PC-3 (cell line): Measurements from ENCODE around the gene TCF7L1. TPM values are rescaled to one million over a fixed set of nuclear protein-coding genes. Genes with fewer than 3 reads are reported as not detected.

Experiments used
- ATAC-seq: fragments of 200-7000 bp; cut with Tn5 transposase; 2 replicates; pipeline ENCODE4 v1.9.1; 2020; ENCODE audit warnings: mild to moderate bottlenecking, moderate library complexity
- BruUV-seq: library from RNA; stranded (reverse); fragments of 400-500 nt; replicated peaks from 2 replicates; lab custom pipeline; 2021; lab: Mats Ljungman, UMichigan
- CTCF ChIA-PET: fragments of 300-600 bp; sonication (Branson Sonifier 250); formaldehyde crosslinking; loops from one replicate; lab custom pipeline; 2022; ENCODE audit warnings: antibody characterized with exemption; lab: Charles Lee
- POLR2A ChIA-PET: fragments of 300-600 bp; sonication (Branson Sonifier 250); formaldehyde crosslinking; loops from one replicate; lab custom pipeline; 2022; ENCODE audit warnings: antibody characterized with exemption; ENCODE audit not compliant: unreplicated experiment; lab: Charles Lee
- DNase-seq: peaks from one replicate; pipeline ENCODE4 v3.0.0-alpha.2; 2015
- H2AFZ ChIP-seq: fragments of 300-600 bp; sonication (generic); 2 replicates; pipeline ENCODE4 v1.6.0; 2016; ENCODE audit warnings: antibody characterized with exemption, low read length
- H3F3A ChIP-seq: fragments of 300-600 bp; sonication (generic); one replicate; pipeline ENCODE4 v1.6.0; 2017; ENCODE audit warnings: antibody characterized with exemption, low read length, control low read depth, mild to moderate bottlenecking; ENCODE audit not compliant: unreplicated experiment
- H3K27ac ChIP-seq: fragments of 300-600 bp; sonication (generic); 2 replicates; pipeline ENCODE4 v1.5.1; 2016; ENCODE audit warnings: mild to moderate bottlenecking, low read length
- H3K27me3 ChIP-seq: fragments of 300-600 bp; sonication (generic); 2 replicates; pipeline ENCODE4 v1.6.1; 2016; ENCODE audit warnings: low read length, mixed read lengths
- H3K36me3 ChIP-seq: fragments of 300-600 bp; sonication (generic); 2 replicates; pipeline ENCODE4 v1.6.1; 2016; ENCODE audit warnings: low read depth, mixed run types, low read length, mixed read lengths
- H3K4me1 ChIP-seq: fragments of 300-600 bp; sonication (generic); 2 replicates; pipeline ENCODE4 v1.5.1; 2016; ENCODE audit warnings: low read length; ENCODE audit not compliant: insufficient read depth
- H3K4me2 ChIP-seq: fragments of 300-600 bp; sonication (generic); 2 replicates; pipeline ENCODE4 v1.6.0; 2016; ENCODE audit warnings: low read length
- H3K4me3 ChIP-seq: fragments of 300-600 bp; sonication (generic); 2 replicates; pipeline ENCODE4 v1.5.1; 2016; ENCODE audit warnings: mild to moderate bottlenecking, low read length, mixed read lengths
- H3K79me2 ChIP-seq: fragments of 300-600 bp; sonication (generic); 2 replicates; pipeline ENCODE4 v1.6.1; 2017; ENCODE audit warnings: low read length, mixed read lengths
- H3K9ac ChIP-seq: fragments of 300-600 bp; sonication (generic); 2 replicates; pipeline ENCODE4 v1.6.0; 2016; ENCODE audit warnings: mild to moderate bottlenecking, low read length
- H3K9me2 ChIP-seq: fragments of 300-600 bp; sonication (generic); replicated peaks from 2 replicates; pipeline ENCODE4 v1.6.1; 2016; ENCODE audit warnings: mixed run types, low read length, mixed read lengths
- H3K9me3 ChIP-seq: fragments of 300-600 bp; sonication (generic); 2 replicates; pipeline ENCODE4 v1.6.1; 2016; ENCODE audit warnings: low read length, mixed read lengths
- H4K20me1 ChIP-seq: fragments of 300-600 bp; sonication (generic); 2 replicates; pipeline ENCODE4 v1.6.1; 2016; ENCODE audit warnings: low read length, mixed read lengths
- CTCF ChIP-seq: fragments of 300-600 bp; sonication (generic); conservative IDR thresholded peaks from 2 replicates; pipeline ENCODE4 v1.5.1; 2017; ENCODE audit warnings: antibody characterized with exemption, low read depth, mild to moderate bottlenecking, low read length
- EZH2 ChIP-seq: fragments of 300-600 bp; sonication (generic); IDR thresholded peaks from one replicate; pipeline ENCODE4 v1.6.1; 2017; ENCODE audit warnings: antibody characterized with exemption, mild to moderate bottlenecking, low read length; ENCODE audit not compliant: unreplicated experiment
- EZH2phosphoT487 ChIP-seq: fragments of 300-600 bp; sonication (generic); IDR thresholded peaks from 2 replicates; pipeline ENCODE4 v1.6.1; 2018; ENCODE audit warnings: mild to moderate bottlenecking, antibody characterized with exemption, low read length, borderline replicate concordance
- intact Hi-C: fragments of 100-400 bp; cut with micrococcal nuclease; formaldehyde crosslinking; loops from 2 replicates; pipeline ENCODE4 v1.9.0; 2023
- total RNA-seq: library from RNA; depleted of rRNA; stranded (reverse); fragments of >200 nt; gene quantifications from 2 replicates; pipeline ENCODE4 v1.2.3, GENCODE V29; 2014

Gene TCF7L1
- total RNA-seq, 1 experiment from 2014 or later: 1.8 TPM

GRCh38 chr2:85164145-85164569 is 31.0 kb downstream of the TCF7L1 start:
- no peak overlapping the region for H3K9ac ChIP-seq
- H3K4me3 ChIP-seq: no peak overlapping the region
- no peaks in the 10 kb centered on the region for H3K27me3 ChIP-seq
- no peaks in the 10 kb centered on the region for H3K9me2 ChIP-seq
- no peak overlapping the region for H3K27ac ChIP-seq
- intact Hi-C loops: no loop called here
- TF ChIP-seq EZH2 (no peak), EZH2phosphoT487 (no peak), CTCF (no peak)
- no peaks in the 10 kb centered on the region for H3K4me1 ChIP-seq
- no peaks in the 10 kb centered on the region for H3K9me3 ChIP-seq
- no peaks in the 10 kb centered on the region for H4K20me1 ChIP-seq
- no peak overlapping the region for H2AFZ ChIP-seq
- H3K36me3 ChIP-seq: no peaks in the 10 kb centered on the region
- ChIA-PET CTCF (no interaction called here), POLR2A (no interaction called here)
- H3K79me2 ChIP-seq: no peaks in the 10 kb centered on the region
- BruUV-seq: no TSS peak
- ATAC-seq (no peak), DNase-seq (no peak)
- no peak overlapping the region for H3K4me2 ChIP-seq
- H3F3A ChIP-seq: no peaks in the 10 kb centered on the region

- DNase-seq (no peak), ATAC-seq (no peak)
- H3K9me3 ChIP-seq: no peaks in the 10 kb centered on the region
- no TSS peak for BruUV-seq
- H3K9ac ChIP-seq: no peak overlapping the region
- no peaks in the 10 kb centered on the region for H4K20me1 ChIP-seq
- TF ChIP-seq EZH2 (no peak), EZH2phosphoT487 (no peak), CTCF (no peak)
- CTCF ChIA-PET: no interaction called here
- H3K27me3 ChIP-seq: no peaks in the 10 kb centered on the region
- no peaks in the 10 kb centered on the region for H3F3A ChIP-seq
- H3K4me3 ChIP-seq: no peak overlapping the region
- H3K4me2 ChIP-seq: no peak overlapping the region
- no peak overlapping the region for H2AFZ ChIP-seq
- POLR2A ChIA-PET: no interaction called here
- H3K79me2 ChIP-seq: no peaks in the 10 kb centered on the region
- H3K36me3 ChIP-seq: no peaks in the 10 kb centered on the region
- no peak overlapping the region for H3K27ac ChIP-seq
- intact Hi-C loops: no loop called here
- H3K9me2 ChIP-seq: no peaks in the 10 kb centered on the region
- no peaks in the 10 kb centered on the region for H3K4me1 ChIP-seq
Observed at GRCh38 chr2:85165088-85165690, 32.0 kb downstream of the TCF7L1 start.

GRCh38 chr2:85166021-85166420 is 32.8 kb downstream of the TCF7L1 start:
- no peak overlapping the region for H2AFZ ChIP-seq
- BruUV-seq: no TSS peak
- no peaks in the 10 kb centered on the region for H4K20me1 ChIP-seq
- DNase-seq (no peak), ATAC-seq (no peak)
- H3K9ac ChIP-seq: no peak overlapping the region
- no peaks in the 10 kb centered on the region for H3K79me2 ChIP-seq
- no peak overlapping the region for H3K4me2 ChIP-seq
- H3K4me3 ChIP-seq: no peak overlapping the region
- H3F3A ChIP-seq: no peaks in the 10 kb centered on the region
- no peaks in the 10 kb centered on the region for H3K36me3 ChIP-seq
- H3K9me2 ChIP-seq: no peaks in the 10 kb centered on the region
- TF ChIP-seq EZH2phosphoT487: no peak
- TF ChIP-seq CTCF: no peak
- no peak for TF ChIP-seq EZH2
- H3K27me3 ChIP-seq: no peaks in the 10 kb centered on the region
- intact Hi-C loops: no loop called here
- no peaks in the 10 kb centered on the region for H3K4me1 ChIP-seq
- H3K9me3 ChIP-seq: no peaks in the 10 kb centered on the region
- H3K27ac ChIP-seq: no peak overlapping the region
- CTCF ChIA-PET: interaction anchor here (0.6 kb wide), 1 partner anchor 119 kb away, joined by 3 read pairs; no protein-coding TSS in a partner anchor
- POLR2A ChIA-PET: no interaction called here
